Ovary (tissue), 9 donors: Measurements from ENCODE around the gene WBP1L. TPM values are rescaled to one million over a fixed set of nuclear protein-coding genes. Genes with fewer than 3 reads are reported as not detected.

Experiments used
- DNase-seq, 5 donors: peaks; one replicate each; pipeline ENCODE4 v3.0.0-alpha.2; 2019 to 2020
- H3K27ac ChIP-seq, 2 donors: fragments of 200-600 bp; one replicate each; pipeline versions ENCODE4 v1.5.1 to v1.8.0; 2019 to 2022
- H3K27me3 ChIP-seq: fragments of 200-600 bp; one replicate; pipeline ENCODE4 v1.8.0; 2022
- H3K36me3 ChIP-seq: fragments of 200-600 bp; sonication (generic); one replicate; pipeline ENCODE4 v1.5.1; 2019
- H3K4me1 ChIP-seq: one replicate; pipeline ENCODE4 v1.8.1; 2013; ENCODE audit warnings: mild to moderate bottlenecking, moderate library complexity; ENCODE audit not compliant: insufficient read depth
- H3K4me3 ChIP-seq: fragments of 200-600 bp; sonication (generic); one replicate; pipeline ENCODE4 v1.5.1; 2017
- H3K9me3 ChIP-seq, 2 donors: fragments of 200-600 bp in 1 of 2; sonication (generic) in 1 of 2; one replicate each; pipeline versions ENCODE4 v1.5.1 to v1.8.1; 2013 to 2019; ENCODE audit warnings: mild to moderate bottlenecking in 1 of 2, moderate library complexity in 1 of 2
- CTCF ChIP-seq, 3 donors: fragments of 450-650 bp in 2 of 3; fragments of 200-600 bp in 1 of 3; IDR thresholded peaks; one replicate each; pipeline versions ENCODE4 v1.5.1 to v1.8.0; 2016 to 2022; ENCODE audit warnings: antibody characterized with exemption in 3 of 3, mild to moderate bottlenecking in 1 of 3
- EP300 ChIP-seq: sonication (generic); formaldehyde crosslinking; IDR thresholded peaks from one replicate; pipeline ENCODE4 v1.6.1; 2017; ENCODE audit warnings: antibody characterized with exemption
- POLR2A ChIP-seq: fragments of 450-650 bp; IDR thresholded peaks from one replicate; pipeline ENCODE4 v1.6.1; 2017; ENCODE audit warnings: antibody characterized with exemption, mild to moderate bottlenecking, moderate library complexity
- WGBS, 3 donors: extraction: QIAGEN DNeasy Blood & Tissue Kit in 1 of 3; methylation state at CpG; one replicate each; pipeline versions ENCODE4 v1.1.5 to v1.1.7; 2013 to 2017; 5-methylcytosine and 5-hydroxymethylcytosine counted together
- intact Hi-C, 4 donors: fragments of 100-400 bp; cut with DNase I; formaldehyde crosslinking; loops; one replicate each; pipeline versions ENCODE4 v1.11.0 to v1.15.1; 2022 to 2023
- polyA plus RNA-seq, 2 donors: library from polyadenylated mRNA; stranded (reverse); fragments of 200-250 nt in 1 of 2; fragments of 350-450 nt in 1 of 2; fragmentation: Illumina TruSeq in 1 of 2; extraction: RNeasy Lipid Tissue Mini Kit (QIAGEN cat#74804) in 1 of 2; gene quantifications; one replicate each; pipeline ENCODE4 v1.2.3, GENCODE V29; 2013 to 2014
- total RNA-seq, 7 donors: library from RNA; depleted of rRNA in 2 of 7; stranded (reverse); fragments of >200 nt in 2 of 7; fragmentation: NEBNext Ultra II Directional in 3 of 7; extraction: Animal tissue kit (Norgen Biotek cat#: 25700) in 3 of 7; gene quantifications; one replicate each; pipeline versions ENCODE4 v1.1.0 to v1.2.4, GENCODE V29; 2016 to 2023
- donor health status: DM: no; HTN: no; CAD: no; lungs with moderate emphysema.
- donor health status: DM: no; HTN: no; CAD: no.
- donor health status: Bipolar disorder and iron deficiency.
- donor health status: DM: yes; HTN: yes; CAD: no.
- donor health status: DM: no; HTN: no; CAD: no.
- donor health status: DM: yes; HTN: yes; CAD: no.

WBP1L gene
- total and polyA plus RNA-seq, 9 donors: 40.6 to 71.8 (median 51.1) TPM

GRCh38 chr10:102804382-102805055 is 60.8 kb downstream of the WBP1L start:
- intact Hi-C loops: no loop called here
- Histone ChIP-seq H3K36me3 (no peaks in the 10 kb centered on the region), H3K4me3 (no peak overlapping the region), H3K9me3 (no peaks in the 10 kb centered on the region), H3K4me1 (peaks cover 14% of the 10 kb centered on the region), H3K27ac (no peak overlapping the region), H3K27me3 (no peaks in the 10 kb centered on the region)
- WGBS, 3 donors: 77 to 82% (median 79%) methylated on average over 2 of the region's 2 CpGs
- no peak for TF ChIP-seq CTCF (IDR thresholded peaks at IDR 0.05)
- TF ChIP-seq EP300: no peak
- DNase-seq: no peak

GRCh38 chr10:102808380-102808779 is 64.6 kb downstream of the WBP1L start:
- DNase-seq: no peak
- no peak overlapping the region for H3K27ac ChIP-seq
- H3K9me3 ChIP-seq: no peaks in the 10 kb centered on the region
- no peaks in the 10 kb centered on the region for H3K27me3 ChIP-seq
- TF ChIP-seq EP300 (no peak), CTCF (IDR thresholded peaks at IDR 0.05) (no peak), POLR2A (no peak)
- no peak overlapping the region for H3K4me3 ChIP-seq
- H3K36me3 ChIP-seq: no peaks in the 10 kb centered on the region
- WGBS, 3 donors: 70 to 80% (median 73%) methylated on average over 4 of the region's 4 CpGs
- peaks cover 6% of the 10 kb centered on the region for H3K4me1 ChIP-seq
- intact Hi-C loops: no loop called here

DNA sequence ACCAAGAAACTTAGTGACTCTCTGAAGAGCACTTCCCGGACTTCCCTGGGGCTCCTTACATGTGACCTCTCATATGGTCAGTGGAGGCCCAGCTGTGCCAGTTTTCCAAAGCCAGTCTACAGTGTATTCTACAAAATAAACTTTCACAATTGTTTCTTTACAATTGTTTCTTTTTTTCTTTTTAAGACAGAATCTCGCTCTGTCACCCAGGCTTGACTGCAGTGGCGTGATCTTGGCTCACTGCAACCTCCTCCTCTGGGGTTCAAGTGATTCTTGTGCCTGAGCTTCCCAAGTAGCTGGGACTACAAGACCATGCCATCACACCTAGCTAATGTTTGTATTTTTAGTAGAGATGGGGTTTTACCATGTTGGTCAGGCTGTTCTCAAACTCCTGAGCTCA is 67.6 kb downstream of the WBP1L start:
- no peak for DNase-seq
- H3K27ac ChIP-seq: no peak overlapping the region
- TF ChIP-seq CTCF (IDR thresholded peaks at IDR 0.05) (no peak), EP300 (no peak), POLR2A (no peak)
- intact Hi-C loops: loop anchor here in 1 of 4 donors (10.0 kb wide), 1 partner anchor 77 kb away; no protein-coding TSS in a partner anchor
- H3K9me3 ChIP-seq: no peaks in the 10 kb centered on the region
- no peaks in the 10 kb centered on the region for H3K36me3 ChIP-seq
- no peaks in the 10 kb centered on the region for H3K27me3 ChIP-seq
- no peak overlapping the region for H3K4me3 ChIP-seq
- peaks cover 17% of the 10 kb centered on the region for H3K4me1 ChIP-seq
- WGBS, 3 donors: 93 to 96% (median 95%) methylated on average over 3 of the region's 3 CpGs

GRCh38 chr10:102812231-102812876 is 68.6 kb downstream of the WBP1L start:
- H3K9me3 ChIP-seq: no peaks in the 10 kb centered on the region
- no peaks in the 10 kb centered on the region for H3K36me3 ChIP-seq
- H3K27me3 ChIP-seq: no peaks in the 10 kb centered on the region
- H3K4me1 ChIP-seq: peaks cover 16% of the 10 kb centered on the region
- intact Hi-C loops: loop anchor here in 1 of 4 donors (10.0 kb wide), 1 partner anchor 78 kb away; no protein-coding TSS in a partner anchor
- no peak for TF ChIP-seq CTCF (IDR thresholded peaks at IDR 0.05)
- no peak for TF ChIP-seq POLR2A
- no peak for TF ChIP-seq EP300
- no peak overlapping the region for H3K27ac ChIP-seq
- no peak overlapping the region for H3K4me3 ChIP-seq
- no peak for DNase-seq
- WGBS, 3 donors: 74 to 81% (median 76%) methylated on average over 9 of the region's 9 CpGs
